Prostate gland (tissue), 2 donors: ENCODE measurements around the gene CAMK2D. TPM values are rescaled to one million over a fixed set of nuclear protein-coding genes. Genes with fewer than 3 reads are reported as not detected.

ENCODE experiments used
- DNase-seq: peaks from one replicate; pipeline ENCODE4 v3.0.0-alpha.2; 2019; ENCODE audit warnings: low spot score
- H3K27ac ChIP-seq, 2 donors: fragments of 200-600 bp; sonication (generic); 2 replicates each; pipeline ENCODE4 v1.5.1; 2017 to 2019
- H3K27me3 ChIP-seq: fragments of 200-600 bp; sonication (generic); replicated peaks from 2 replicates; pipeline ENCODE4 v1.5.1; 2019; ENCODE audit not compliant: insufficient read depth
- H3K36me3 ChIP-seq, 2 donors: fragments of 200-600 bp; sonication (generic); 1 replicate in 1 of 2; 2 replicates in 1 of 2; pipeline versions ENCODE4 v1.5.1 to v1.8.1; 2017 to 2019
- H3K4me1 ChIP-seq: fragments of 200-600 bp; sonication (generic); replicated peaks from 2 replicates; pipeline ENCODE4 v1.5.1; 2019
- H3K4me3 ChIP-seq, 2 donors: fragments of 200-600 bp; sonication (generic); 2 replicates each; pipeline ENCODE4 v1.5.1; 2017 to 2019
- H3K9me3 ChIP-seq: fragments of 200-600 bp; sonication (generic); 2 replicates; pipeline ENCODE4 v1.5.1; 2017
- CTCF ChIP-seq, 4 experiments: fragments of 200-600 bp in 2 of 4; fragments of 450-650 bp in 2 of 4; sonication (generic) in 2 of 4; IDR thresholded peaks; 1 replicate in 3 of 4; 2 replicates in 1 of 4; pipeline ENCODE4 v1.5.1; 2016 to 2019; ENCODE audit warnings: antibody characterized with exemption in 4 of 4, mild to moderate bottlenecking in 2 of 4, moderate library complexity in 2 of 4
- POLR2A ChIP-seq: fragments of 450-650 bp; IDR thresholded peaks from one replicate; pipeline ENCODE4 v1.6.1; 2016; ENCODE audit warnings: antibody characterized with exemption, mild to moderate bottlenecking
- POLR2AphosphoS5 ChIP-seq: sonication (generic); formaldehyde crosslinking; IDR thresholded peaks from one replicate; pipeline ENCODE4 v1.6.1; 2017; ENCODE audit warnings: antibody characterized with exemption
- WGBS: methylation state at CpG from one replicate; pipeline ENCODE4 v1.1.5; 2018; 5-methylcytosine and 5-hydroxymethylcytosine counted together
- intact Hi-C: fragments of 100-400 bp; cut with DNase I; formaldehyde crosslinking; loops from one replicate; pipeline ENCODE4 v1.14.2; 2022
- total RNA-seq, 2 donors: library from RNA; depleted of rRNA; stranded (reverse); fragments of >200 nt; gene quantifications; one replicate each; pipeline ENCODE4 v1.1.0, GENCODE V29; 2016

CAMK2D gene
- total RNA-seq, 2 donors from 2014 or later, result 48.7 to 88.8 TPM

DNA sequence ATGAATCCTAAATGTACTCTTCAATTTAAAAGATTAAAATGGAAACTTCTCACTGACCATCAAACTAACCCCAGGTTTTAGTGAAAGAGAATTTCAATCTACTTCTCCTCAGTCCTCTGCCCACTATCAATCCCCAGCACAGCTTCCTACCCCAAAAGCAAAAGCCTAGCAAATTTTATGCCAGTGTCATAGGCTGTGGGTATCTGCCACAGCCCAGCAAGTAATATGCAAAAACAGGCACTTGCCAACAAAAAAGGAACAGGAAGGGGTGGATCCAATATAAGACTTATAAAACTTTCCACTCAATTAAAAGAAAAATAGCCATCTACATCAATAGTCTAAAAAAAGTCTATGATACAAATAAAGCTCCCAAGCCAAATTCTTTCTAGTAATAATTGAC lies 22.3 kb downstream of the CAMK2D start:
- H3K9me3 ChIP-seq, result no peaks in the 10 kb centered on the region
- no peaks in the 10 kb centered on the region for H3K4me1 ChIP-seq
- no peak overlapping the region for H3K27ac ChIP-seq
- no peak overlapping the region for H3K4me3 ChIP-seq
- no peaks in the 10 kb centered on the region for H3K27me3 ChIP-seq
- H3K36me3 ChIP-seq, result no peaks in the 10 kb centered on the region
- TF ChIP-seq CTCF (IDR thresholded peaks at IDR 0.05), result no peak
- no peak for DNase-seq
- intact Hi-C loops, result no loop called here

DNA sequence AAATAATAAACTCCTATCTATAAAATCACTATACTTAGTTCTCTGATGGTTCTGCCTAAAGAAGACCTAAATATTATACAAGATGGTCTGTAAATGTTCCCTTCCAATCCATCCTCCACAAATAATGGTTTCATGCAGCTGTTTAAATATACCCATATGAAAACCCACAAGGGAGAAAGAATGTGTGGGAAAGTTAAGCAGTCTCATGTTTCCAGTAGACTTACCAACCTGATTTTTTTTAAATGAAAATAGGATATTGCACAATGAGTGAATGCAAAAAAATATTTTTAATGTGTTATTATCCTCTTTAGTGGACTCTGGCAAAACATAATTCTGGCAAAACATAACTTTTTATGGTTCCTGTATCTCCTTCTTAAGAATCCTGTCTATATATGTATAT lies 23.3 kb downstream of the CAMK2D start:
- Histone ChIP-seq H3K27ac (no peak overlapping the region), H3K9me3 (no peaks in the 10 kb centered on the region), H3K4me1 (no peaks in the 10 kb centered on the region), H3K36me3 (no peaks in the 10 kb centered on the region), H3K27me3 (no peaks in the 10 kb centered on the region), H3K4me3 (no peak overlapping the region)
- no peak for DNase-seq
- intact Hi-C loops, result no loop called here
- TF ChIP-seq POLR2AphosphoS5 (no peak), POLR2A (no peak), CTCF (IDR thresholded peaks at IDR 0.05) (no peak)

DNA sequence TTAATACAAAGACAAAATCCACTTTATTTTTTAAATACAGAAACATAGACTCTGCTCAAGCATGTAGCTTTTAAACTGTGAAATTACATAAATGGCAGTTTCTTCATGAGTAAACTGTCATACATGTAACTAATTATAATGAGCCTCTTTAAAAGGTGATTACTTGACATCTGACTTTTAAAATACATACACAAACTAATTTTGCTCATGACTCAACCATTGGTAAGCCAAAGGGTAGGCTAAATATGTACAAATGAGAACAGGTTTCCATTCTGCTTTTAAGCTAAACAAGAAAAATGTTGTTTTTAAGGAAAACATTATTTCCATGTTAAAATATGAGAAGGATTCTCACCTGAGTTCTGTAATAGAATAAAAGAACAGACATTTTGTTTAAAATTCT lies 27.9 kb downstream of the CAMK2D start:
- Histone ChIP-seq H3K36me3 (no peaks in the 10 kb centered on the region), H3K27ac (no peak overlapping the region), H3K9me3 (no peaks in the 10 kb centered on the region), H3K4me3 (no peak overlapping the region), H3K27me3 (no peaks in the 10 kb centered on the region), H3K4me1 (no peaks in the 10 kb centered on the region)
- intact Hi-C loops, result no loop called here
- TF ChIP-seq CTCF (IDR thresholded peaks at IDR 0.05) (no peak), POLR2AphosphoS5 (no peak), POLR2A (no peak)
- DNase-seq, result no peak

GRCh38 chr4:113732967-113733527 lies 28.5 kb downstream of the CAMK2D start:
- WGBS, result 61% methylated on average over 1 of the region's 1 CpG
- Histone ChIP-seq H3K4me3 (no peak overlapping the region), H3K27ac (no peak overlapping the region), H3K27me3 (no peaks in the 10 kb centered on the region), H3K9me3 (no peaks in the 10 kb centered on the region), H3K4me1 (no peaks in the 10 kb centered on the region), H3K36me3 (no peaks in the 10 kb centered on the region)
- intact Hi-C loops, result no loop called here
- no peak for TF ChIP-seq POLR2A
- no peak for TF ChIP-seq CTCF (IDR thresholded peaks at IDR 0.05)
- no peak for TF ChIP-seq POLR2AphosphoS5
- no peak for DNase-seq

DNA sequence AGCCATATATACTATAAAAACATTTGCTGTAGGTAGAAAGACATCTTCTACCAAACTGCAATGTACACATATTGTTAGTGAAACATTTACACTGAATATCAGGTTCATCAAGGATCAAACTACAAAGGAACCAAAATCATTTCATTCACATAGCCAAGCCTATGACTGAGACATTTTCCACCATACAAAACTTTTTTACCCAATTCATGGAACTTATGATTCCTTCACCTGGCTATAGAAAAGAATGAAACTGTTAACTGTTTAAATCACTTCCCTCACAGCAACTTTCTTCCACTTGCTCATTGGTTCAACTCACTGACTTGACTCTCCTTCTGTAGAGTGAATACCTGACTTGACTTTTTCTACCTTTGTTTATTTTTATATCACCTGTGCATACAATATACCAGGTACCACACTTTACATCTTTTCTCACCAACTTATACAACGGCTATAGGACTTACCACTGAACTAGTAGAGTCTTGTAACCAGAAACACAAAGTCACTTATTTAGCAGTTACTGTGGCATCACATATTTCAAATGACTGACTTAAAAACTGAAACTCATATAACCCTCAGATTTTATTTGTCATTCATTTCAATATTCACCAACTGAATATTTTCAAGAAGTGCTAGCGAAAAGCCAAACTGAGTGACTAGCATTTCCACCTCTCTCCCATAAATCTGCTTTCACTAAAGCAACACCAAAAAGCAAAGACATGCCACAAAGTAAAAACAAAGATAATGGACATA lies 30.9 kb downstream of the CAMK2D start:
- H3K27me3 ChIP-seq, result no peaks in the 10 kb centered on the region
- intact Hi-C loops, result no loop called here
- H3K36me3 ChIP-seq, result no peaks in the 10 kb centered on the region
- H3K27ac ChIP-seq, result no peak overlapping the region
- no peak overlapping the region for H3K4me3 ChIP-seq
- TF ChIP-seq POLR2AphosphoS5, result no peak
- TF ChIP-seq CTCF (IDR thresholded peaks at IDR 0.05), result no peak
- no peak for TF ChIP-seq POLR2A
- no peak for DNase-seq
- no peaks in the 10 kb centered on the region for H3K9me3 ChIP-seq
- WGBS, result 92% methylated on average over 2 of the region's 2 CpGs
- no peaks in the 10 kb centered on the region for H3K4me1 ChIP-seq
